ENCODE data around the gene NKX3-2.

GRCh38 chr4:13541176-13541604 lies 3.1 kb downstream of the NKX3-2 start:
- TF ChIP-seq CTCF (IDR thresholded peaks at IDR 0.05; ENCODE audit: insufficient read depth, low read depth, low read length) (no peak), EZH2 (IDR thresholded peaks at IDR 0.05; ENCODE audit: insufficient read depth, low read length) (no peak)
